Activated CD8-positive, alpha-beta T cell treated with anti-CD3 and anti-CD28 coated beads for 36 hours (primary cell): ENCODE measurements around the gene USP24. TPM values are rescaled to one million over a fixed set of nuclear protein-coding genes. Genes with fewer than 3 reads are reported as not detected.

Experiments
- ATAC-seq: fragments of 200-7000 bp; cut with Tn5 transposase; one replicate; pipeline ENCODE4 v1.10.0; 2021; ENCODE audit warnings: mild to moderate bottlenecking, moderate library complexity
- CTCF ChIA-PET: fragments of 350-600 bp; sonication (Branson Sonifier 250); formaldehyde crosslinking; loops from one replicate; lab custom pipeline; 2021; ENCODE audit warnings: antibody characterized with exemption; lab: Charles Lee
- POLR2A ChIA-PET: fragments of 350-600 bp; sonication (Branson Sonifier 250); formaldehyde crosslinking; loops from one replicate; lab custom pipeline; 2021; ENCODE audit warnings: antibody characterized with exemption; lab: Charles Lee
- DNase-seq: peaks from one replicate; pipeline ENCODE4 v3.0.0-alpha.2; 2020
- H3K27ac Mint-ChIP-seq: one replicate; pipeline ENCODE4 v1.8.0; 2021; ENCODE audit warnings: mild to moderate bottlenecking, mixed read lengths
- H3K27me3 Mint-ChIP-seq: one replicate; pipeline ENCODE4 v1.8.0; 2021; ENCODE audit warnings: mixed read lengths
- H3K36me3 Mint-ChIP-seq: one replicate; pipeline ENCODE4 v1.8.0; 2021; ENCODE audit warnings: low read depth, mixed read lengths
- H3K4me1 Mint-ChIP-seq: one replicate; pipeline ENCODE4 v1.8.0; 2021; ENCODE audit warnings: low read depth, mixed read lengths
- H3K4me3 Mint-ChIP-seq: one replicate; pipeline ENCODE4 v1.8.0; 2021; ENCODE audit warnings: mild to moderate bottlenecking, moderate library complexity, mixed read lengths
- H3K9me3 Mint-ChIP-seq: one replicate; pipeline ENCODE4 v1.8.0; 2021; ENCODE audit warnings: mixed read lengths
- CTCF ChIP-seq: fragments of 200-600 bp; IDR thresholded peaks from one replicate; pipeline ENCODE4 v1.8.0; 2022; ENCODE audit warnings: antibody characterized with exemption, mild to moderate bottlenecking
- intact Hi-C: fragments of 100-400 bp; cut with micrococcal nuclease; formaldehyde crosslinking; loops from one replicate; pipeline ENCODE4 v1.10.0; 2022
- total RNA-seq, 2 experiments: library from RNA; stranded (reverse); gene quantifications; one replicate each; pipeline ENCODE4 v1.2.3, GENCODE V29; 2021

Gene USP24
- total RNA-seq, 2 experiments from 2014 or later: 39.4 to 47.0 TPM

- intact Hi-C loops: no loop called here
- H3K36me3 Mint-ChIP-seq: peaks cover 27% of the 10 kb centered on the region
- no peak for TF ChIP-seq CTCF
- H3K9me3 Mint-ChIP-seq: no peaks in the 10 kb centered on the region
- ChIA-PET POLR2A (no interaction called here), CTCF (interaction anchor here (1.0 to 3.6 kb wide), 7 partner anchors 10 to 132 kb away, joined by 3 to 21 read pairs (median 3); no protein-coding TSS in a partner anchor)
- DNase-seq: no peak
- H3K27ac Mint-ChIP-seq: peak overlapping the region; percentile 15
- no peak for ATAC-seq
- no peaks in the 10 kb centered on the region for H3K27me3 Mint-ChIP-seq
- no peak overlapping the region for H3K4me3 Mint-ChIP-seq
- H3K4me1 Mint-ChIP-seq: peaks cover 22% of the 10 kb centered on the region
Observed at GRCh38 chr1:55147524-55147923, 67.6 kb downstream of the USP24 start.

GRCh38 chr1:55146781-55147180, 68.4 kb downstream of the USP24 start:
- no peaks in the 10 kb centered on the region for H3K9me3 Mint-ChIP-seq
- intact Hi-C loops: no loop called here
- H3K27me3 Mint-ChIP-seq: no peaks in the 10 kb centered on the region
- peaks cover 32% of the 10 kb centered on the region for H3K36me3 Mint-ChIP-seq
- H3K4me1 Mint-ChIP-seq: peaks cover 15% of the 10 kb centered on the region
- no peak overlapping the region for H3K4me3 Mint-ChIP-seq
- no peak for TF ChIP-seq CTCF
- ChIA-PET CTCF (interaction anchor here (1.0 to 3.6 kb wide), 2 partner anchors 9 to 131 kb away, joined by 3 to 21 read pairs; no protein-coding TSS in a partner anchor), POLR2A (no interaction called here)
- DNase-seq (no peak), ATAC-seq (no peak)
- no peak overlapping the region for H3K27ac Mint-ChIP-seq

GRCh38 chr1:55144886-55145285, 70.3 kb downstream of the USP24 start:
- no peaks in the 10 kb centered on the region for H3K9me3 Mint-ChIP-seq
- intact Hi-C loops: loop anchor here (5.0 kb wide), 1 partner anchor 67 kb away; no protein-coding TSS in a partner anchor
- H3K36me3 Mint-ChIP-seq: peaks cover 30% of the 10 kb centered on the region
- H3K4me1 Mint-ChIP-seq: peaks cover 12% of the 10 kb centered on the region
- H3K4me3 Mint-ChIP-seq: no peak overlapping the region
- POLR2A ChIA-PET: interaction anchor here (1.1 kb wide), 1 partner anchor 91 kb away, joined by 4 read pairs; no protein-coding TSS in a partner anchor
- no peak for TF ChIP-seq CTCF
- DNase-seq (no peak), ATAC-seq (no peak)
- no peak overlapping the region for H3K27ac Mint-ChIP-seq
- CTCF ChIA-PET: interaction anchor here (1.3 to 10.0 kb wide), 5 partner anchors 59 to 136 kb away, joined by 3 to 160 read pairs (median 4); no protein-coding TSS in a partner anchor
- no peaks in the 10 kb centered on the region for H3K27me3 Mint-ChIP-seq

GRCh38 chr1:55143684-55144083, 71.5 kb downstream of the USP24 start:
- H3K27me3 Mint-ChIP-seq: no peaks in the 10 kb centered on the region
- ATAC-seq: peak; percentile 78
- CTCF ChIA-PET: interaction anchor here (0.9 to 10.0 kb wide), 20 partner anchors 9 to 137 kb away, joined by 3 to 160 read pairs (median 4); no protein-coding TSS in a partner anchor
- H3K36me3 Mint-ChIP-seq: peaks cover 37% of the 10 kb centered on the region
- intact Hi-C loops: loop anchor here (5.0 kb wide), 1 partner anchor 69 kb away; no protein-coding TSS in a partner anchor
- H3K9me3 Mint-ChIP-seq: no peaks in the 10 kb centered on the region
- no peak overlapping the region for H3K4me3 Mint-ChIP-seq
- POLR2A ChIA-PET: interaction anchor here (1.1 to 1.6 kb wide), 5 partner anchors 8 to 93 kb away, joined by 3 to 5 read pairs (median 3); partner anchors contain the start of gene USP24
- peak; percentile 42 for DNase-seq
- H3K4me1 Mint-ChIP-seq: peaks cover 12% of the 10 kb centered on the region
- peak; percentile 39 for TF ChIP-seq CTCF
- H3K27ac Mint-ChIP-seq: peak overlapping the region; percentile 7

- POLR2A ChIA-PET: interaction anchor here (1.0 kb wide), 1 partner anchor 72 kb away, joined by 3 read pairs; no protein-coding TSS in a partner anchor
- H3K4me3 Mint-ChIP-seq: no peak overlapping the region
Observed at GRCh38 chr1:55141295-55141893, 73.8 kb downstream of the USP24 start.

More at GRCh38 chr1:55141295-55141893, 73.8 kb downstream of the USP24 start:
- intact Hi-C loops: loop anchor here (5.0 kb wide), 1 partner anchor 71 kb away; no protein-coding TSS in a partner anchor
- ATAC-seq (no peak), DNase-seq (no peak)
- H3K36me3 Mint-ChIP-seq: peaks cover 32% of the 10 kb centered on the region
- no peak for TF ChIP-seq CTCF
- H3K9me3 Mint-ChIP-seq: no peaks in the 10 kb centered on the region
- peak overlapping the region; percentile 80 for H3K27ac Mint-ChIP-seq
- CTCF ChIA-PET: interaction anchor here (0.7 to 10.0 kb wide), 5 partner anchors 13 to 139 kb away, joined by 3 to 160 read pairs (median 3); no protein-coding TSS in a partner anchor
- no peaks in the 10 kb centered on the region for H3K27me3 Mint-ChIP-seq
- H3K4me1 Mint-ChIP-seq: peaks cover 10% of the 10 kb centered on the region
